Skin of body (tissue), 2 donors: ENCODE measurements around the gene NFATC2. TPM values are rescaled to one million over a fixed set of nuclear protein-coding genes. Genes with fewer than 3 reads are reported as not detected.

ENCODE experiments used
- DNase-seq: peaks from one replicate; lab custom pipeline; 2025; lab: John Stamatoyannopoulos, UW
- total RNA-seq: library from RNA; depleted of rRNA; stranded (reverse); fragments of >200 nt; gene quantifications from one replicate; pipeline ENCODE4 v1.2.3, GENCODE V29; 2014

The NFATC2 gene
- total RNA-seq, 1 donor from 2014 or later: 6.0 TPM

DNA sequence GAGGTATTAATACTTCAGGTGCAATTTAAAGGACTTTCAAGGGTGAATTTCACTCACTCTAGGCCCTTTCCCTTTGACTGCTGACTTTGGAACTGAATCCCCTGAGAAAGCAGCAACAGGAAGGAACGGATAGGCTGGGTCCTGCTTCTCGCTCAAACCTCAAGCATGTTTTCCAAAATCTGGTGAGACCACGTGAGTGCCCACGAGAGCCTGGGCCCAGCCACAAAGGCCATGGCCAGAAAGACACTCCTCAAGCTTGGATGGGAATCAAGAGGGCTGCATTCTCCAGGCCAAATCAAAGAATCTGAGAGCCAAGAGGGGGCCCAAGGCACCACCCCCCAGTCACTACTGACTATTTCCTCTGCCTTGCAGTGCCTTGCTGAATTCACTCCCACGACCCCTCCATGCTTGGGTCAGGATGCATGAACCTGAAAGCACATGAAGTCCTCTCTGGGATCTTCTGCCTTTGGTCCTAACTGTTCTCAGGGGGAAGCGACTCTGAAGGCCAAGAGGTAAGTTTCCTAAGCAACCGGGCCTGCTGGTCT lies 146.1 kb downstream of the NFATC2 start:
- DNase-seq: no peak

DNA sequence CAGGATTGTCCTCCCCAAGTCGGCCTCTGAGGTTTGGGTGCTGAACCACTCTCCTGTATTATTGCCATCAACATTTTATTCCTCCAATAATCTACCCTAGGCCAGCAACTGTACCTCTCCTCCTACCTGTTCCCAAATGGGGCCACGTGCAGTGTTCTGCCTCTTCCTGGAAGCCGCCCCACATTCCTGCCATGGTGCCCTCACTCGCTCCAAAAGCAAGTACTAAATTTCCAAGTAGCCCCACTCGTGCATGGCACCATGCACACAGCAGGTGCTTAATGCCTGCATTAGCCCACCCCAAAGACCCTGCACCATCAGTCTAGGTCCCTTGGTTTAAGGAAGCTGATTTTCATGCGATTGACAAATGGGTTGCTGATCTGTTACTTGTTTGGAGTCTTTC lies 147.8 kb downstream of the NFATC2 start:
- no peak for DNase-seq

DNA sequence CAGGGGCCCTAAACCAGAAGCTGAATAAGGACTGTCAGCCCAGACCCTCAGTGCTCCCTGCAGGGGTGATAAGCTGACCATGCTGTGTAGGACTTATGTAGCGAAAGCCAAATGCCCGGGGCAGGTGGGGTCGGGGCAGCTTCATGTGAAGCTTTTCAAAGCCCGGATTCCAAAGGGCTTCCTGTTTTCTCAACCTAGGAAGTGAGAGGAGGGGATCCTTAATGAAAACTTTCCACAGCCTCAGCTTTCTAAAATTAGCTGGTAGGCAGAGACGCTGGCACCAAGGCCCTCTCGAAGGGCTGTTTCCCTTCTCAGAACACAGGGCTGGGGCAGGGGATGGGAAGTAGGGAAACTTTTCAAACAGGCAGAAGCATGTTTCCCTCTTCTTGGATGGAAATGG lies 148.9 kb downstream of the NFATC2 start:
- peak; percentile 35 for DNase-seq

DNA sequence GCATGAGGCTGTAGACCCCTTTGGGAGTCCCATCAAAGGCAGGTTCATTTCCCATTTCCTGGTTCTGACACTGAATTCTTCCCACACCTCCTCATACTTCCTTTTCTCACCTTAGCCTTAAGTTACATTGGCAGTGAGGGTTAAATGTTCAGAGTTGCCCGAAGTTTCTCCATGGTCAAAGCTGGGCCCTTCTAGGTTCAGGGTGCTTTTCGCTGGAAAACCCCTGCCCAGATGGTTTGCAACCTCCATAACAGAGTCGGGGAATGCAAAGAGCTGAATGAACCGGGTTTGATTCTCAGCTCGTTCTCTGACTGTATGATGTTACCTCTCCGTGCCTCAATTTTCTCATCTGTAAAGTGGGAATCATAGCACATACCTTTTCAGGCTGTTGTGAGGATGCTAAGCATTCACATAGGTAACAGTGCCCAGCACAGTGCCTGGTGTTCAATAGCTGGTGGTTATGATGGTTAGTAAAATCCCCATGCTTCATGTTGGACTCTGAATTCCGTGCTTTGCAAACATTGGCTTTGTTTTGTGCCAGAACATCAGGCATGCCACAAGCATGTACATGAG lies 149.8 kb downstream of the NFATC2 start:
- no peak for DNase-seq

DNA sequence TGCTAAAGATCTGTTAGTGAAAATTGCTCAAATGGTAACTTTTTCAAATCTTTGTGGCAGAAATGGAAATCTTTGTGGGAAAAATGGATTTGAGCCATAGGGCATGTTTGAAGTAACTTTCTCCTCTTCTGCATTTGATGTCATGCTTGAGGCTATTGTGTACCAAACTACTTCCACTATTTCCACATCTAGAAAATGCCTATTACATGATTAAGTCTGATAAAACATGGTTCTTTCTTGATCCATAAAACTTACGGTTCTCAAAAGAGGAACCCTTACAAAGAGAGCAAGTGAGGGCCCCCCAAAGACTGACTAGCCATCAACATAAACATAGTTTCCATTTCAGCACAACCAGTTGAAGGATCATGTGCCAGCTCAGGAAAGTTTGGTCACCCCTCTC lies 150.6 kb downstream of the NFATC2 start:
- DNase-seq: no peak

DNA sequence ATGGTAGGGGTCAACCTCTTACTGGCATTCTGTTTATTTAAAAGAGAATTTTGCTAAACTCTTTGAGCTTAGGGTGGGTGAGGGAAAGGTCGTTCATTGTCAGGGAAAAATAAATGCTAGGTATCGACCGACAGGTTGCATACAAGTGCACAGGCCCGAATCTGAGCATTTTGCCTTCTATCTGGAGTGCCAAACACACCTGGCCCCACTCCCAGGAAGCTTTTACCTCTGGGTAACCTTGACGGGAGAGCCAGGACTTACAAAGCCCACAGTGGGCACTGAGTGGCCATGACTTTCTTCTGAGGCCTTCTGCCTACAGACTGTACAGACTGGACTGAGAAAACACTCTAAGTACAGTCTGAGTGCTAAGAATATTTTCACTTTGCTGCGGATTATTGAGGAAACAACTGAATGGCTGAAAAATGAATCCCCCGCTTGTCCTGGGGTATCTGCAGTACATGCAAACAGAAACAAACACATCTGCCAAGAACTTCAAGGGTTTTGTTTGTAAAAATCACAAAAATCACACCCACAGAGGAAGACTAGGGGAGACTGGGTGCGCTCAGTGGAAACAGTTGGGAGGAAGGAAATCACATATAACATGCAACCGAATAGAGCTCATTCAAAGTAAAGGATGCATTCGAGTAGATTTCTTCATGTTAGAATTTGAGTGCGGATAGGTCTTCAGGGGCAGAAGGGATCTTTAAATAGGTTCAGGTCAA lies 152.8 kb downstream of the NFATC2 start:
- no peak for DNase-seq

DNA sequence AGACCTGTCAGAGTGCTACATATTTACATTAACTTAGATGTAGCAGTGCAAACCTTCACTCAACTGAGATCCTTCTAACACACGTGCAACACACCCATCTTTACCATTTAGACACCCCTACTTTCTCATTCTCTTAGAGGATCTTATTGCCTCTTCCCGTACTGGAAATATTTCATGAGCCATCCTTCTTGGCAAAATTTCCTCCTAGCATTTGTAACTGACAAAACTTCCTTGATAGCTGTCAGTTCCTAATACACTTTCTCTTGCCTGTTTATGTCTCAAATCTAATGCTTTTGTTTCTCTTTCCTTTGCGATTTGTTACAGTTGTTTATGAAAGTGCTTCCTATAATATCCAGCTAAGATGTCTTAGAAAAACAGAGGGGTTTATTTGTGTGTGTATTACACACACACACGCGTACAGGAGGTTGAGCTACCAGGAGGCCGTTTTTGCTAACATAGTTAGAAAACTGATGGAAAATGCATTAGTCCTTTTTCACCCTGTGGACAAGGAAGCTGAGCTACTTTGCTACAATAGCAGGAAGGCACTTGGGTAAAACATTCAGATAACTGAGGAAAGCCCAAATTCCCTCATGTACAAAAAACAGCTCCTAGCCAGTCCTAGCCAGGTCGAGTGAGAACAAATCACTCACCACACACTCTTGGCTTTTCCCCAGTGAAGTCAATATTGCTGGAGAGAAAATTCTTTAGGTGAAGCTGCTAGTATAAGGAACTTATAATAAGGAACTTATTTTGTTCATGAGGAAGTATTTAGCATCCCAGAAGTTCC lies 153.6 kb downstream of the NFATC2 start:
- peak; percentile 37 for DNase-seq

DNA sequence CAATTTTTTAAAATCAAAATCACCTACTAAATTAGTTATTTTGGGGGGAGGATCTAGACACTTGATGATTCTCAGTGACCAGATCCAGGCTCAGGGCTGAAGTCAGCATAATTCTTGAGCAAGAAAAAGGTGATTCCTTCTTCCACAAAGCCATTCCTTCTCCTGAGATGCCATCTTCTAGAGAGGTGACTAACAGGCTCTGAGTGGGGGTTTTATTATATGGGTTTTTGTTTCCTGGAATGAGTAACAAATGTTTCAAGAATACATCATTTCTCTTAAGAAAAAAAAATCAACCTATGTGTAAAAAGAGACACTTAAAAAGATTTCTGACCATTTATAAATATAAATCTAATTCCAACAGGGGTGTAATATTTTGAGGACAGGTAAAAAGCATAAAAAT lies 154.3 kb downstream of the NFATC2 start:
- no peak for DNase-seq

DNA sequence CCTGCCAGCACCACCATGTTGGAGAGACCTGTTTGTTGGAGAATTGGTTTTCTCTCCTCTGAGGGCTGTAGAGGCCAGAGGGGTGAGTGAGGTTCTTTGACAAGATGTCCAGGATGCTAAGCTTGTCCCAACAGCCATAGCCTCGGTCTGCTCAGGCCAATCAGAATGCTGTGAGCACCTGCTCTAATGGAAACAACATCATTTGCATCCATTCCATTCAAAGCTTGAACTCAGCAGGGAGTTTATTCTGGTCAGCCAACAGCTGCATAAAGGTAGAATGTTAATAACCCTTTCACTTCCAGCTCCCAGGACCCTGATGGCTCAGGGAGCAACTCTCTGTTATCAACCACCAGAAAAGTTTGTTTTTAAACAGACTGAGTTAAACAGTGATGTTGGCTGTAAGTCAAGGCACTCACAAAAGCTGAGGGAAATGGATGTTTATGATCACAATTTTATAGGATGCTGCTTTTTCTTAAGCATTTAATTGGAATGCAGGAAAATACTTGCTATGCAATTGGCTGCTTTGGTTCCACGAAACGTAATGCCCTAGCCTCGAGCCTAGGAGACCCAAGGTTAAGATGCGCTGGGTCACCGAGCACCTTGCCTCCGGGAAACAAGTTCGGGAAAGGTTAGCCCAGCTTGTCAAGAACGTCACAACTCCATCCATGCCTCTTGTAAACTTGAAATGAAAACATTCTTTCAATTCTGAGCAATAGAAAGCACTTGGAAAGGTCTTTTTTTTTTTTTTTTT lies 155.2 kb downstream of the NFATC2 start:
- no peak for DNase-seq

DNA sequence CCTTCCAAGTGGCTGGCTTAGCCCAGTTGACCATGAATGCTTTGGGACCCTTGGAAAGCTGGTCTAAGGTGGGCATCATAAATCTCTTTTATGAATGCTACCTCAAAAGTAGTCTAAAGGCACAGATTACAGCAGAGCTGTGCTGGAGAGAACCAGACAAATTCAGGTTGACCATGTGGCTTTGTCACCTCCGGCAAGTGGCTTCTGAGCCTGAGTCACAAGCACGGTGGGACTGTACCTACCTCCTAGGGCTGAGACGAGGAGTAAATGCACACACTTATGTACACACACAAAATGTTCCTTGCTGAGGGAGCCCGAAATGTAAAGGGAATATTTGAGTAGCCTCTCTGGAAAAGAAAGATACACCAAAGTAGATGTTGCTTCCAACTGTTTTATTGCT lies 155.9 kb downstream of the NFATC2 start:
- DNase-seq: no peak

DNA sequence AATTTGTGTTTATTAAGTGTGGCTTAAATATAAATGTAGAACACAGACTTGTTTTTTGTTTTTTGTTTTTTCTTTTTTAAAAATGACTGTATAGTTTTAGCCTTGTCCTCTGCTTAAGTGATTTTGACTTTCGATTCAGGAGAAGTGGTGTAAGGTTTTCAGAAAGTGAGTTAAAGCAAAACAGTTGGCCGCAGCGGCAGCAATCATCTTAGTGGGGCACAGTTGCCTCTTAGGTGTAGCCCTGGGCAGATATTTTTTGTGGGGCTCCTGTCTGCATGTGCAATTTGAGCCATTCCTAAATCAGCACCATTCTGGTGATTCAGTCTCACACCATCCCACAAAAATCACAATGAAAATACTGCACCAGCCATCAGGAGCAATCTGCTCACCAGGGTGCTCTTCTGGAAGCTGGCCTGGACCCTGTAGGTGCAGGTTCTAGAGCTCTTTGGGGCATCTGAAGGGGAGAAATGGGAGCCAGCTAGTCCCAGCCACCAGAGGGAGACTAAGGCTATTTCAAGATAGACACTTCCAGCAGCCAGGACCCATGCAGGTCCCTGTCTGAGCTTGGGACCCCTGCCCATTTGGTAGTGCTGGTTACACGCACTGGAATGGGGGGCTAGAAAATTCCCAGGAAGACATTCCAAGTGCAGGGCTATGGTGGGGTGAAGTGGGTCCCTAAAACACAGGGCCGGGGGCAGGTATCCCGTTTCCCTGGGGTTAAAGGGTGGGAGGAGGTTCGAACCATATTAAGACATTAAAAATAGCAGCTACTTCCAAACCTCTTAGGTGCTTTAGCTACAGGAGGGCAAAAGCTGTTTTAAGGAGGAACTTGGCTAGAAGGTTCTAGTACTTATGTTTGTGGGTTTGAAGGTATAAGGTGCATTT lies 156.6 kb downstream of the NFATC2 start:
- DNase-seq: no peak

DNA sequence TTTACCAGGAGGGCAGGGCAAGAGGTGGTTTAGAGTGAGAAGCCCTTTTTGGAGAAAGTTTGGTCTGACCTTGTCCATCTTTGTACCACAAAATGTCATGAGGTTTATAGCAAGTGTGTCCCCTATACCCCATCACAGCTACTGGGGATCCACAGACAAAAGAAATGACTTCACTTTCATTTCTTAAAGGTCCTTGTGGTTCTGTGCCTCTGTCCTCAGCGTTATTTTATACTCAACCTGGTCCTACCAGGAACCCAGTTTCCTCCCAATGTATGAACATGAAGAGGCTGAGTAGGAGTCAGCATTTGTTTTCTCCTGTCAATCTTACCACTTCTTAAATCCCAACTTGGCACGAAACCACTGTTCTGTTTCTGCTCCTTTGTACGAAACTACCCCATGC lies 157.6 kb downstream of the NFATC2 start:
- DNase-seq: no peak

DNA sequence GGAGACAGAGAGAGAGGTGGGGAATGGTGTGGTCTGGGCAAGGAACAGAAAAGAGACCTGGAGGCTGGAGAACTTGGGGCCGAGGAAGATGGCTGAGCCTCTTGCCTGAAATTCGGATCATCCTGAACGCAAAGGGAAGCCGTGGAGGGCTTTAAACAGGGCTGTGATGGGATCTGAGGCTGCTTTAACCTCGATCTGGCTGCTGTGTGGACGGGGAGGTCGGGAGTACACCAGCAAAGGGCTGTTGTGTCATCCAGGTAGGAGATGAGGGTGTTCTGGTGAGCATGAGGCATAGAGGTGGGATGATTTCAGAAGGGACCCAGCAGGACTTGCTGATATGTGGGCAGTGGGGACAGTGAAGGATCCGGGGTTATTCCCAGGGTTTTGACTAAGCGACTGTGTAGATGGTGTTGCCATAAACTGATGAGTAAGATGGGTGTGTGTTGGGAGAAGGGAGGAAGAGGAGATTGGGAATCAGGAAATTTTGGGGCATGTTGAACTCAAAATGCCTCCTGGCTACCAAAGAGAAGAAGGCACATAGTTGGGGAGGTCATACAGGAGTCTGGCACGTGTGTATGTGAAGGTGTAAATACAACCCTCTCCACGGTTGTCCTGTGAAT lies 158.5 kb downstream of the NFATC2 start:
- no peak for DNase-seq

DNA sequence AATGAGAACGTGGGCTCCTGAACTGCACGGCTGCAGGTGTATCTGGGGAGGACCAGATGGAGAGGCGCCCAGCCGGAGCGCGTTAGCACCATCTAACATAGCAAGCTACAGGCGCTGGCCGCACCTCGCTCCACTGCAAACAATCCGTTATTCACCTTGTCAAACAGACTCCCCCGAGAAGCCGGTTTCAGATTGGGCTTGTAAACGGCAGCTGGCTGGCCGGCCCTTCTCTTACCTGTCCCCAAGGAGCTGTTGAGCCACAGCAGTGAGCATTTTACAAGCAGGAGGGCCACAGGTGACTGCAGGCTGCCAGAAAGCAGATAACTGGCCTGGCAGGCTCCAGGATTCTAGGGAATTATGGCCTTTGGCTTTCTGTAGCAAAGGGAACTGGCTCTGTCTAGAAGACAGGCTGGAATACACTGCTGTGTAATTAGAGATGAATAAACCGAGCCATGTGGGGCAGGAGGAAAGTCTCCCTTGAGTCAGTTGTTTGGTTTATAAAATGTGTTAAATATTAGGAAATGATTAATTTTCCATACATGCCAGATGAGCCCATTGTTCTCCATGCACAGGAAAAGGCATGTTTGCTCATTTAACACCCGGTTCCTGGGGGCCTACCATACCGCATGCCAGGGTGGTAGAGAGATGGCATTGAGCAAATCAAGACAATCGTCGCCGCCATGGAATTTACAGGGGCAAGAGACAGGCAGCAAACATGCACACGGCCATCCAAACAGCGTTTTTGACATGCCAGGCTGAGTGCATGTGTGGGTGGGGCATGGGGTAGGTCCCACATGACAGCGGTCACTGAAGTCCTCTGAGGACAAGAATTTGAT lies 159.3 kb downstream of the NFATC2 start:
- DNase-seq: peak; percentile 54

DNA sequence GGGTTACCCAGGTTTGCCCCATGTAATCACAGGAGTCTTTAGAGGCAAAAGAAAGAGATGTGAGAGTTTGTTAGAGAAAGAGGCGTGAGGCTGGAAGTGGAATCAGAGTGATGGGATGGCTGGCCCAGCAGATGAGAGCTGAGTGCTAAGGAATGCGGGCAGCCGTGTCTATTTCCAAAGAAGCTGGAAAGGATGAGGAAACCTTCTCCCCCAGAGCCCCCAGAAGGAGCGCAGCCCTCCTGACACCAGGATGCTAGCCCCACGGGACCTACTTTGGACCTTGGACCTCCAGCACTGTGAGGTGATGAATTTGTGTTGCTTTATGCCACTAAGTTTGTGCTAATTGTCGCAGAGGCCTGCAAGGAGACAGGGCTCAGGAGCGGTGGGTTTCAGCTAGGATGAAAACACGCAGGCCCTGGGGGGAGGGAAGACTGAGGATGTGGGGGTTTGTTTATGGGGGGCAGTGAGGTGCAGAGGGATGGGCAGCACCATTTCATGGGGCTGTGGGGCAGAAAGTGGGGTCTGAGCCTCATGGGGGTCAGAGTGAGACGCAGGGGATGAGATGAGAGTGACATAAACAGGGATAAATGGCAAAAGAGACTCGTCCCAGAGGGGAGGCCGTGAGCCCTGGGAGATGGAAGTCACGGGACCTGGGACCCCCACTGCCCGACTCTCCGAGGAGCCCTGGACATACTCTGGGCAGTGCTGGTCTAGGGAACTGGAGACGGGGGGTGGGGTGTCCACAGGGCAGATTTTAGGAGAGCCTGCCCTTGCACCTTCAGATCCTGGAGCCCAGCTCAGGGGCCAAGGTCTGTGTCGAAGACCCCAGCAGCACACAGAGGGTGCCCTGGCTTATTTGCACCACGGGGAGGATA lies 160.2 kb downstream of the NFATC2 start:
- no peak for DNase-seq

DNA sequence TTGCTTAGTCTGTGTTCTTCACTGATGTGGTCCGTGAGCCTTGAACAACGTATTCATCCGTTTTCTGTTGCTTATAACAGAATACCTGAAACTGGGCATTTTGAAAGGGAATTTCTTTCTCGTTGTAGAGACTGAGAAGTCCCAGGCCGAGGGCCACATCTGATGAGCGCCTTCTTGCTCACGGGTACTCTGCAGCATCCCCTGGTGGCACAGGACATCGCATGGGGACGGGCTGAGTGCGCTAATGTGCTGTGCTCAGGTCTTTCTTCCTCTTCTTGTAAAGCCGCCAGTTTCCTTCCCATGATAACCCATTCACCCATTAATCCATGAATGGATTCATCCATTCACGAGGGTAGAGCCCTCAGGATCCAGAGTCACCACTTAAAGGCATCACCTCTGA lies 161.0 kb downstream of the NFATC2 start:
- DNase-seq: no peak

DNA sequence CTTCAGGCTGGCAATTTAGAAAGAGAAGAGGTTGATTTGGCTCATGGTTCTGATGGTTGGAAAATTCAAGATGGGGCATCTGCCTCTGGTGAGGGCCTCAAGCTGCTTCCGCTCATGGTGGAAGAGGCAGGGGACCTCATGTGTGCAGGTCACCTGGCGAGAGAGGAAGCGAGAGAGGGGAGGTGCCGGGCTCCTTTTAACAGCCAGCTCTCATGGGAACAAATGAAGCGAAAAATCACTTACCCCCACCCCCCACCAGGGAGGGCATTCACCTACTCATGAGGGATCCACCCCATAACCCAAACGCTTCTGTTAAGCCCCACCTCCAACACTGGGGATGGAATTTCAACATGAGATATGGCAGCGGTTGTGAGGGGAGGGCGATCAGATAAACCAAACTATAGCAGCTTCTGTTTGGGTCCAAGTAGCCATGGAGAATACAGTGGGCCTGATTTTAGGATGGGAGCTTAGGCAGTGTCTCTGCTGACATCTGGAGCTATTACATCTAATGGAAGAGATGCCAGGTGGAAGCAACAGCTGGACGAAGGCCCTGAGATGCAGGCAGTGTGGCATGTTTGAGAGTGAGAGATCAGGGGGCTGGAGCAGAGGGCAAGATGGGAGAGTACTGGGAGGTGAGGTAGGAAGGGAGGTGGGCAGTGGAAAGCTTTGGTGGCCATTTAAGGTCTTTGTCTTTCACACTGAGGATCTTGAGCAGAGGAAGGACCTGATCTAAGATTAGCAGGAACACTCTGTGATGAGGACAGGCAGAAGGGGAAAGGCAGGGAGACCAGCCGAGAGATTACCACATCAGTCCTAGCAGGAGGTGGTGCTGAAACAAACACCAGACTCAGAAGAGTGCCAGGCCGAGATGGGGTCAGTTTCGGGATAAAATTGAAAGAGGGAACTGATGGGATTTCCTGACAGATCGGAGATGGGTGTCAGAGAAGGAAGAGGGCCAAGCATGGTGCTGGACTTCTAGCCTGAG lies 161.8 kb downstream of the NFATC2 start:
- DNase-seq: no peak
